Fibroblast of lung (primary cell): ENCODE results near the gene DNER.

Source experiments
- CTCF ChIP-seq, 2 donors: IDR thresholded peaks in 1 of 2; conservative IDR thresholded peaks in 1 of 2; 1 replicate in 1 of 2; 2 replicates in 1 of 2; pipeline ENCODE4 v1.5.1; 2011 to 2012; ENCODE audit warnings: low read length in 2 of 2, control low read depth in 1 of 2, inconsistent platforms in 1 of 2, low read depth in 1 of 2, mild to moderate bottlenecking in 1 of 2
- EZH2 ChIP-seq: IDR thresholded peaks from 2 replicates; pipeline ENCODE4 v1.5.1; 2012; ENCODE audit warnings: low read length, control low read depth, mild to moderate bottlenecking; ENCODE audit errors: missing control alignments

- TF ChIP-seq CTCF (conservative IDR thresholded peaks at IDR 0.05 in 1 of 2, IDR thresholded peaks at IDR 0.05 in 1 of 2; ENCODE audit: low read depth in 1 of 2, low read length in 2 of 2) (no peak), EZH2 (no peak)
These were observed 138.6 kb downstream of the DNER start for GRCh38 chr2:229575569-229576315.
